Panc1 (cell line): ENCODE results near the gene CSMD2.

Source experiments
- CTCF ChIP-seq: fragments of 450-650 bp; IDR thresholded peaks from 2 replicates; pipeline ENCODE4 v1.5.1; 2017; ENCODE audit warnings: mild to moderate bottlenecking
- POLR2AphosphoS5 ChIP-seq: IDR thresholded peaks from 2 replicates; pipeline ENCODE4 v1.6.1; 2012; ENCODE audit warnings: mild to moderate bottlenecking, low read depth, low read length, moderate library complexity
- REST ChIP-seq, 2 experiments: IDR thresholded peaks; 2 replicates each; pipeline ENCODE4 v1.6.1; 2011 to 2012; ENCODE audit warnings: low read depth in 2 of 2, control low read depth in 1 of 2, low read length in 1 of 2, mild to moderate bottlenecking in 1 of 2, moderate library complexity in 1 of 2; ENCODE audit not compliant: insufficient read depth in 1 of 2
- SIN3A ChIP-seq: IDR thresholded peaks from 2 replicates; pipeline ENCODE4 v1.6.1; 2012; ENCODE audit warnings: low read depth, mild to moderate bottlenecking, low read length, moderate library complexity, borderline replicate concordance; ENCODE audit not compliant: insufficient read depth
- TCF7L2 ChIP-seq: IDR thresholded peaks from 2 replicates; pipeline ENCODE4 v1.6.1; 2011; ENCODE audit warnings: mild to moderate bottlenecking, low read depth, low read length, inconsistent platforms

GRCh38 chr1:34178072-34178471 lies 13.0 kb upstream of the CSMD2 start:
- no peak for TF ChIP-seq CTCF
- TF ChIP-seq SIN3A = no peak
- no peak for TF ChIP-seq POLR2AphosphoS5
- TF ChIP-seq REST (IDR thresholded peaks at IDR 0.05; ENCODE audit: insufficient read depth in 1 of 2, low read depth in 2 of 2, low read length in 1 of 2) = peak in 1 of 2 experiments; percentile 62; a peak in 2 of 4 replicates
- TF ChIP-seq TCF7L2 = no peak
